Mucosa of descending colon (tissue), 3 donors: ENCODE data around the gene IPO4. TPM values are rescaled to one million over a fixed set of nuclear protein-coding genes. Genes with fewer than 3 reads are reported as not detected.
A peak's percentile ranks its signal among the peaks of the same experiment; 100 is the strongest.

Experiments used
- ATAC-seq: fragments of 200-7000 bp; cut with Tn5 transposase; one replicate; pipeline ENCODE4 v1.9.1; 2020; ENCODE audit warnings: mild to moderate bottlenecking, moderate library complexity
- DNase-seq, 3 donors: peaks; one replicate each; pipeline ENCODE4 v3.0.0-alpha.2; 2020
- H3K36me3 ChIP-seq: fragments of 200-600 bp; one replicate; pipeline ENCODE4 v1.8.0; 2021; ENCODE audit warnings: low read depth, mild to moderate bottlenecking
- H3K4me1 ChIP-seq: fragments of 200-600 bp; one replicate; pipeline ENCODE4 v1.8.0; 2021; ENCODE audit warnings: low read depth, mild to moderate bottlenecking
- H3K4me3 ChIP-seq: fragments of 200-600 bp; one replicate; pipeline ENCODE4 v1.8.0; 2021; ENCODE audit warnings: mild to moderate bottlenecking
- H3K9me3 ChIP-seq: fragments of 200-600 bp; one replicate; pipeline ENCODE4 v1.8.0; 2021; ENCODE audit warnings: mild to moderate bottlenecking
- intact Hi-C, 2 donors: fragments of 100-400 bp; cut with DNase I in 1 of 2; cut with micrococcal nuclease in 1 of 2; formaldehyde crosslinking; loops; one replicate each; pipeline versions ENCODE4 v1.11.0 to v1.11.1; 2022; cut with DNase I, micrococcal nuclease
- total RNA-seq, 3 donors: library from RNA; stranded (reverse); fragmentation: NEBNext Ultra II Directional in 2 of 3; extraction: Animal tissue kit (Norgen Biotek cat#: 25700) in 2 of 3; gene quantifications; one replicate each; pipeline versions ENCODE4 v1.2.1 to v1.2.4, GENCODE V29; 2021 to 2023
- TF ChIP-seq, protein P1 (sequence below): fragments of 200-600 bp; IDR thresholded peaks from one replicate; pipeline ENCODE4 v1.8.0; 2022; ENCODE audit warnings: antibody characterized with exemption, mild to moderate bottlenecking
- donor health status: DM: no; HTN: no; CAD: no; lungs with moderate emphysema.
- donor health status: DM: no; HTN: no; CAD: no.
- donor health status: DM: no; HTN: yes; CAD: no.

IPO4 gene
- total RNA-seq, 3 donors from 2014 or later = 23.2 to 29.3 (median 26.8) TPM

DNA sequence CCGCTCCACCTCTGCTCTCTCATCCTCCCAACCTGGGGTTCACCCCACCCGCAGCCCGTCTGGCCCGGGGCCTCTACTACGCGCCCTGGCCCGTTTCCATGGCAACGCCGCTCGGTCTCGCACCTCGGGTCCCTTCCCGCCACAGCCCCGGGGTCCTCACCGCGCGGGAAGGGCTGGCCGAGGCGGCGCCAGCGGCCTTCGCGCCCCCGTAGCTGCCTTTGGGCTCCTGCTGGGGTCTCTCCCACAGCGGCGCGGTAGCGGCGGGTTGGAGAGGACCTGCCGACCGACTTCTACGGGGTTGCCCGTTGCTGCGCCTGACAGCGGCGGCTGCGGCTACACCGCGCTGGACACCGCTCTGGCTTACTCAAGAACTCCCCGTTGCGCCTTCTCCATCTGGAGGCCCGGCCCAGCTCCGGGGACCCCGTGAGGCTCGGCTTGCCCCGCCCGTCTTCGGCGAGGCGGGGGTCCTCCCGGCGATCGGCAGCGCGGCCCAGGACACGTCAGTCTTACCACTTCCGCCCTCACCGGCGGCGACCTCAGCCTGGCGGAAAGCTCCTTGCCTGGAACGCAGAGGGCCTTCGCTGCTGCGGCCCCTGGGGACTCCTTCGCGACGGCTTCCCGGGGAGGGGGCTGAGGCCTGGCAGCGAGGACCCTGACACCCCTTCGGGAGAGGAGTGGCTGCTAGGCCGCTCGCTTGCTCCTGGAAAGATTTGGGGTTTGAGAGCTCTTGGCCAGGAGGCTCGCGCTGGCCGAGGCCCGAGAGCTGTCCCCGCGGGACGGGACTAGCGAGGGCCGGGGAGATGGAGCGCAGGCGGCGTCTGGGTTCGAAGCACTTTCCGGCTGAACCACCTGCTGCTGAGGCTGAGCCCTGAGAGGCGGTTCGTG, 6.8 kb upstream of the IPO4 start, which contains the start of gene TM9SF1:
Gene TM9SF1, minus strand, starts transcription at position 256 of the 885 bp plus-strand sequence. CDS start 422 bp downstream, outside the sequence.
- TF ChIP-seq, protein P1, sequence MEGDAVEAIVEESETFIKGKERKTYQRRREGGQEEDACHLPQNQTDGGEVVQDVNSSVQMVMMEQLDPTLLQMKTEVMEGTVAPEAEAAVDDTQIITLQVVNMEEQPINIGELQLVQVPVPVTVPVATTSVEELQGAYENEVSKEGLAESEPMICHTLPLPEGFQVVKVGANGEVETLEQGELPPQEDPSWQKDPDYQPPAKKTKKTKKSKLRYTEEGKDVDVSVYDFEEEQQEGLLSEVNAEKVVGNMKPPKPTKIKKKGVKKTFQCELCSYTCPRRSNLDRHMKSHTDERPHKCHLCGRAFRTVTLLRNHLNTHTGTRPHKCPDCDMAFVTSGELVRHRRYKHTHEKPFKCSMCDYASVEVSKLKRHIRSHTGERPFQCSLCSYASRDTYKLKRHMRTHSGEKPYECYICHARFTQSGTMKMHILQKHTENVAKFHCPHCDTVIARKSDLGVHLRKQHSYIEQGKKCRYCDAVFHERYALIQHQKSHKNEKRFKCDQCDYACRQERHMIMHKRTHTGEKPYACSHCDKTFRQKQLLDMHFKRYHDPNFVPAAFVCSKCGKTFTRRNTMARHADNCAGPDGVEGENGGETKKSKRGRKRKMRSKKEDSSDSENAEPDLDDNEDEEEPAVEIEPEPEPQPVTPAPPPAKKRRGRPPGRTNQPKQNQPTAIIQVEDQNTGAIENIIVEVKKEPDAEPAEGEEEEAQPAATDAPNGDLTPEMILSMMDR = no peak
- DNase-seq = peak; percentile 90 to 94 (median 92)
- H3K9me3 ChIP-seq = no peaks in the 10 kb centered on the region
- peak; percentile 96 for ATAC-seq
- H3K4me1 ChIP-seq = peaks cover 25% of the 10 kb centered on the region
- H3K36me3 ChIP-seq = no peaks in the 10 kb centered on the region
- intact Hi-C loops = no loop called here
- H3K4me3 ChIP-seq = peak within 1 kb of the TSS; percentile 82

DNA sequence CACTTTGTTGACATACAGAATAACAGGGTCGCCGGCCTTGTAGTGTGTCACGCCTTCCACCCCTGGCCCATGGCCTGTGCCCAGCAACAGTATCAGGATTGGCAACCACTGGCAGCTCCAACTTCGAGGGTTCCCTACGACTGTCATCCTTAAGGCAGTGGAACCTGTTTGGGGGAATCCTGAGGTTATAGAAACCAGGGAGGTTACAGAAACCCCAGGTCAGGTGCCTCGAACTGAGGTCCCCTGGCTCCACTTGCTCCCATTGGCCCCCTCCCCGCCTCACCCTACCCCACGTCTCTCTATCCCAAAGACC, 6.2 kb upstream of the IPO4 start:
- Histone ChIP-seq H3K4me3 (peak overlapping the region; percentile 82), H3K4me1 (peaks cover 25% of the 10 kb centered on the region), H3K36me3 (no peaks in the 10 kb centered on the region), H3K9me3 (no peaks in the 10 kb centered on the region)
- no peak for DNase-seq
- ATAC-seq = no peak
- intact Hi-C loops = no loop called here
- TF ChIP-seq, protein P1 = no peak

DNA sequence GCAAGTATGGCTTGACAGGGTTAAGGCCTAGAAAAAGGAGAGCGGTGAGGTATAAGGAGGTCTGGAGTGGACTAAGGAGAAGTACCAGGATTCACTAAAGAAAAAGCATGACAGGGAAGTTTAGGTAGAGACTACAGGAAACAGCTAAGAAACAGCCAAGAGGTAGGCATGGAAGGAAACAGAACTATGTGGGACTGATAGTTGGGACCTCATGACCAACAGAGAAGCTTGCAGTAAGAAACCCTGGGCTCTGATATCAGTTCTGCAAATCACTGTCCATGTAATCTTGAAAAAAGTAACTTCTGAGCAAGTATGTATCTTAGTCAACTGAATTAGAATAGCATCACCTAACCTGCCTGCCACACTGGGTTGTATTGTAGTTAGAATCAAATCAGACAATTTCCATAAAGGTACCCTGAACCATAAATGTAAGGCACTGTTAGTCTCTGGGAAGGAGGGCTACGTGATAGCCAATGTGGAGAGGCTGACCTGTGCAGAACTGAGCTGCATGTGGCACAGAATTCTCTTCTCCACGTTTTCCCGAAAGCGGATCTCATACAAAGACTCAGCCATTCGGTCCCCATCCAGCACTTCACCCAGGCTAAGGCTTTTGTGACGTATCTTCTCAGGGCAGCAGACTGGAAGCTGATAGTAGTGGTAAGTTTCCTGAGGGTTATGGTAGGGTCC, 5.7 kb upstream of the IPO4 start:
- TF ChIP-seq, protein P1 = no peak
- peaks cover 25% of the 10 kb centered on the region for H3K4me1 ChIP-seq
- H3K9me3 ChIP-seq = no peaks in the 10 kb centered on the region
- DNase-seq = no peak
- no peak for ATAC-seq
- intact Hi-C loops = no loop called here
- H3K4me3 ChIP-seq = no peak overlapping the region
- H3K36me3 ChIP-seq = no peaks in the 10 kb centered on the region

DNA sequence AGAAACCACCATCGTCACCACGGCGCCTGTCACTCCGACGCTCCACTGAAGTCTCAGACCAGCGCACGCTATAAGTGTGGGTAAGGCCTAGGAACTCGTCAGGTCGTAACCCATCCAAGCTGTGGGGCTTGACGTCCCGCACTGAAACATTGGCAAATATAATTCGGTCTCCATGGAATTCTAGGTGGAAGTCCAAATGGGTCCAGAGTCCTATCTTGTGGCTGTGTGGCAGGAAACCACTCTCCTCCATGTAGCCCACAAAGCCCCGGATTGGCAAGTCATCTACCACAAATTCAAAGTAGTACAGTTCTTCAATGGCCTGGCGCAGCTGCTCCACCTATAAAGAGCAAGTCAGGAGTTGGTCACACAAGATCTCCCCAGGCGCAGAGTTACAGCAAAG, 4.3 kb upstream of the IPO4 start:
- intact Hi-C loops = no loop called here

DNA sequence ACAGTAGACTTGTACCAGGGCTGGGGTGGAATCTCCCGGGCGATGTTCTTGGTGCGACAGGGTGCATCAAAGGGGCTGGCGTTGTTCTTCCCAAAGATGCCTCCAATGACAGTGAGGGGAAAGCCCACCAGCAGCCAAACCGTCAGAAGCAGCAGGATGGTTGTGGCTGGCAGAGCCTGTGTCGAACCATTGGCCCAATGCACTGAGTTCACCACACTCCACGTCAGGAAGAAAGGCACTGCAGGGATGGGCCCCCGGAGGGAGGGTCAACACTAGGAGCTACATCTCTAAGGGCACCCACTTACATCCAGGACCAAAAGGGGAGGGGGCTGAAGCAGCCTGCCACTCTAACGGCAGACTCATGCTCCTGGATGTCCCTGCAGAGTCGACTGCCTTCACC, 1.8 kb upstream of the IPO4 start:
- Histone ChIP-seq H3K4me1 (peaks cover 12% of the 10 kb centered on the region), H3K9me3 (no peaks in the 10 kb centered on the region), H3K36me3 (no peaks in the 10 kb centered on the region), H3K4me3 (no peak overlapping the region)
- TF ChIP-seq, protein P1 = no peak
- intact Hi-C loops = no loop called here
- no peak for DNase-seq
- no peak for ATAC-seq

More for the DNA sequence above, 4.3 kb upstream of the IPO4 start:
- ATAC-seq (no peak), DNase-seq (no peak)
- no peaks in the 10 kb centered on the region for H3K36me3 ChIP-seq
- TF ChIP-seq, protein P1 = no peak
- H3K9me3 ChIP-seq = no peaks in the 10 kb centered on the region
- H3K4me1 ChIP-seq = peaks cover 16% of the 10 kb centered on the region
- no peak overlapping the region for H3K4me3 ChIP-seq
